Measurements from ENCODE around the gene RGS3.

Gene RGS3

DNA sequence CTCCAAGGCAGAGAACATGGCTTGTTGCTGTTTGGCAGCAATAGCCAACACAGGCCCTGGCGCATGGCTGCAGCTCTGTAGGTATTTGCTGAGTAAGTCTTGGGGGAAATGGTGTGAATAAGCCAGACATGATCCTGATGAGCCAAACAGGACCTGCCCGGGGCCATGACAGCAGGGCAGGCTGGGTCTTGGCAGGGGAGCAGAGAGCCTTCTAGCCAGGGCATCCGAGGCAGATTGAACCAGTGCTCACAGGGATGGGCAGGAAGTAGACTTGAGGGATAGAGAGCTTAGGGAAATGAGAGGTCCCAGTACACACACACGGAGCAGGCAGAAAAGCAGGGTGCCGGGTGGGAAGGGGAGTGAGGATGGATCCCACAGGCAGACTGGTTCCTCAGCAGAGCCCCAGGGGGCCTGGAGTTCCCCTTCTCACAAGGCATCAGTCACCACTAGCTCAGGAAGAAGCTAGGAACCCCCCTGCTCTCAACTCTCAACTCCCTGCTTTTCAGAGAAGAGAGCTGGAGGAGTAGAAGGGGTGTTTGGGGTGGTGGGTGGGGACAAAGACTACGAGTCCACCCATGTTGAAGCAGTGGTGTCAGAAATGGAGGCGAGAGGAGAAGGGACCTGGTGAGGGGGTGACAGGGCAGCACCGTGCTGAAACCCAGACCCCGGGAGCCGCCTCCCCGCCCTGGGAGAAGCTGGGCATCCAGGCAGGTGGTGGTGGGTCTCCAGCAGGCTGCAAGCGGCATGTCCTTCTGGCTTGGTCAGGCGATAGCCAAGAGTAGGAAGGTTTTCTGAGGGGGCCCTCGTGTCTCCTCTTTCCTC, 111.1 kb downstream of the RGS3 start:
- no peak for DNase-seq

GRCh38 chr9:113577525-113578261, 114.2 kb downstream of the RGS3 start:
- DNase-seq: no peak

DNA sequence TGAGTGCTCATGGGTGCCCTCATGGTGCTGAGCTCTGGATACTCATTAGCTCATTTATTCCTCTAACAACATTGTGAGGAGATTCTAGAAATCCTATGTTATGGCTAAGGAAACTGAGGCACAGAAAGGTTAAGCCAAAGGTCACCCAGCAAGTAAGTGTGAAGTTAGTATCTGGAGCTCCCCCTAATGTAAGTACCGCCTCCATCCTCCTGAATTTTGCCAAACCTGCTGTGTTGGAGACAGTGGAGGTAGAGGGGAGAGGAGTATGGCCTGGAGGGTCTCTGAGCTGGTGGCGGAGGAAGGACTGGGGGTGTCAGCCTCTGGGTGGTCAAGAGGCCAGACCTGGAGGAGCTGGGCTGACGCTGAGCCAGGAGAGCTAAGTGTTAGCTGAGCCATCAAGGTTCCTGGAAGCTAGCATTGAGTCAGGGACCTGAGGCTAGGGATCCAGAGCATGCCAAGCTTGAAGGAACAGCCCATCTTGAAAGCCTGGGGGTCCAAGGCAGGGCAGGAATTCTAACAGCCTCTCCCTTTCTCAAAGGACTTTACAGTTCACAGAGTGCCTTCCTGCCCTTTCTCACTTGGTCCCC, 114.8 kb downstream of the RGS3 start:
- no peak for DNase-seq

DNA sequence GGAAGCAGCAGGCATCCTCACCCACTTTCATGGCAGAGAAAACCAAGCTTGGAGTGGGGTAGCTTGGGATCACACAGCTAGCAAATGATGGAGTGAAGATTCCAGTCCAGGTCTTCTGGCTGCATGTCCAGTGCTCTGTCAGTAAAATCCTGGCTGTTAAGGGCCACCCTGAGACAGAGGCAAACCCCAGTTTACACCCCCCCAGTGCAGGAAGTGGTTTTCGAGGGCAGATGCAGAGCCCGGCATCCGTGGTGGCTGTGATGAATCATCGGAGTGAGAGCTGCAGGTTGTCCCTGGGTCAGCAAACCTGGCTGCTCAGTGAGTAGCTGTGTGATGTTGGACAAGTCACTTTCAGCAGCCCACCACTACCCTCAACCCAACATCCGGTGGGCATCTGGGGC, 115.4 kb downstream of the RGS3 start:
- DNase-seq: peak; percentile 35

DNA sequence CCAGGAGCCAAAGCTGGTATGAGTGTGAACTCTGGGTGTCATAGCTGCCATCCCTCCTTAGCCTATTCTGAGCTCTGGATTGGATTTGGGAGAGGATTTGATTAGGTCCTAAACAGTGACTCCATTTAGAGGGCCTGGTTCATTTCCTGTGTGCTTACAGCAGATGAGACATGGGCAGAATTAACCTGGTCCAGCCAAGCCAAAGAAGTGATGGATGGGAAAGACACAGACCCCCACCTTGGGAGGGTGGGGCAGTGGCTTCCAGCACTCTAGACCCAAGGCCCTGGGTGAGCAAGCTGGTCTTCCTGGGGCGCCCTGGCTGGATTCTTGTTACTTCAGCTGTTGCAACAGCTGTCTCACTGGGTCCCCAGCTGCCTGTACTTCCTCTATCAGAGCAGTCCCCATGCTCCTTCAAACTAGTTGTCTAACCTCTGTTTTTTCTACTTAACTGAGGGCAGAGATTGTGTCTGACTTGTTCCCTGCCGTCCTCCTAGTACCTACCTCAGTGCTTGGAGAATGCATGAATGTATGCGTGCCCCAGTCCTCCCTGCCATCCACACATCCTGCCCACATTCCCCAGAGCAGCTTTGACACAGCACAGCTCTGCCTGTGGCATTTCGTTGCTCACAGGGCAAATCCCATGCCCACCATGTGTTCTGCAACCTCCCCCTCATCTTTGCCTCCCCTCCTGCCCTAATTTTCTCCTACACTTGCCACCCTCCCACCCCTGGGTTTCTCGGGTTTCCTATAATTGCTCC, 115.9 kb downstream of the RGS3 start:
- no peak for DNase-seq

GRCh38 chr9:113580041-113580953, 116.8 kb downstream of the RGS3 start:
- no peak for DNase-seq

GRCh38 chr9:113580954-113581311, 117.4 kb downstream of the RGS3 start:
- DNase-seq: no peak

GRCh38 chr9:113581865-113582697, 118.6 kb downstream of the RGS3 start:
- no peak for DNase-seq

GRCh38 chr9:113582698-113583200, 119.2 kb downstream of the RGS3 start:
- DNase-seq: no peak

DNA sequence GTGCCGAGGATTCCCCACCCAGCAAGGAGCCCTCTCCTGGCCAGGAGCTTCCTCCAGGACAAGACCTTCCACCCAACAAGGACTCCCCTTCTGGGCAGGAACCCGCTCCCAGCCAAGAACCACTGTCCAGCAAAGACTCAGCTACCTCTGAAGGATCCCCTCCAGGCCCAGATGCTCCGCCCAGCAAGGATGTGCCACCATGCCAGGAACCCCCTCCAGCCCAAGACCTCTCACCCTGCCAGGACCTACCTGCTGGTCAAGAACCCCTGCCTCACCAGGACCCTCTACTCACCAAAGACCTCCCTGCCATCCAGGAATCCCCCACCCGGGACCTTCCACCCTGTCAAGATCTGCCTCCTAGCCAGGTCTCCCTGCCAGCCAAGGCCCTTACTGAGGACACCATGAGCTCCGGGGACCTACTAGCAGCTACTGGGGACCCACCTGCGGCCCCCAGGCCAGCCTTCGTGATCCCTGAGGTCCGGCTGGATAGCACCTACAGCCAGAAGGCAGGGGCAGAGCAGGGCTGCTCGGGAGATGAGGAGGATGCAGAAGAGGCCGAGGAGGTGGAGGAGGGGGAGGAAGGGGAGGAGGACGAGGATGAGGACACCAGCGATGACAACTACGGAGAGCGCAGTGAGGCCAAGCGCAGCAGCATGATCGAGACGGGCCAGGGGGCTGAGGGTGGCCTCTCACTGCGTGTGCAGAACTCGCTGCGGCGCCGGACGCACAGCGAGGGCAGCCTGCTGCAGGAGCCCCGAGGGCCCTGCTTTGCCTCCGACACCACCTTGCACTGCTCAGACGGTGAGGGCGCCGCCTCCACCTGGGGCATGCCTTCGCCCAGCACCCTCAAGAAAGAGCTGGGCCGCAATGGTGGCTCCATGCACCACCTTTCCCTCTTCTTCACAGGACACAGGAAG, 120.2 kb downstream of the RGS3 start:
- no peak for DNase-seq

DNA sequence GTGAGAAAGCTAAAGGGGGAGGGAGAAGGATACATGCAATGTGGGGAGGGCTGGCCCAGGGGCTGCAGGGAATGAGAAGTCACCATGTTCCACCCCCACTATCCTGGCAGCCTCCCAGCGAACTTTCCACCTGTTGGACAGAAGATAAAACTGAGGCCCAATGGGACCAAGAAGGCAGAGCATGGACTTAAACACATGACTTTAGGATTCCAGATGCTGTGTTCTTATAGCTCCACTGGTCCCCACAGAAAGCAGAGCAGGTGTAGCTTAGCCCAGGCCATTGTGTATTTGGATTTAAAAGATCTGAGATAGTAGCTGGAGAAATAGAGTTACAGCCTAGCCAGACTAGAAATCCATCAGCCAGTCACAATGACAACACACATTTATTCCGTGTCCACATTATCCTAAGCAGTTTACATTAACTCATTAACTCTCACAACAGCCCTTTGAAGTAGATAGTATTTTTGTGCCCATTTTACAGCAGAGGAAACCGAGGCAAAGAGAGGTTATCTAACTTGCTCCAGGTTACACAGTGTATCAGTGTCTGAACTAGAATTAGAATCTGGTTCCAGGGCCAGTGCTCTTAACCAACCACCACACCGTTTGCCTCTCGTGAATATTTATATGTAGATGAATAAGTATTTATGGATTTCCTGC, 121.0 kb downstream of the RGS3 start:
- no peak for DNase-seq

DNA sequence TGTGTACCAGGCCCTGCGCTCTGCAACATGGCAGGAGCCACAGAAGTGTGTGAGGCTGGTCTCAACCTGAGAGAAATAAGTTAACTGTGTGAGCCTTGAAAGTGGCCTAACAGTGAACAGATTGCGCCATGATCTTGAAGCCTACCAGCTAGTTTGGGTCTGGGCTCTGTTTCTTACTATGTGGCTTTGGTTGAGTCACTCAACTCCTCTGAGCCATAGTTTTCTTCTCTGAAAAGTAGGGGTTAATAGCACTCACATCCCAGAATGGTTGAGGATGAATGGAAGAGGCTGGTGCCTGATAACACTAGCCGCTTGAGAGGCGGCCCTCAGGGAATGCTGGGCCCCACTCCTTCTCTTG, 121.5 kb downstream of the RGS3 start:
- DNase-seq: no peak

GRCh38 chr9:113585555-113585954, 122.0 kb downstream of the RGS3 start:
- no peak for DNase-seq

DNA sequence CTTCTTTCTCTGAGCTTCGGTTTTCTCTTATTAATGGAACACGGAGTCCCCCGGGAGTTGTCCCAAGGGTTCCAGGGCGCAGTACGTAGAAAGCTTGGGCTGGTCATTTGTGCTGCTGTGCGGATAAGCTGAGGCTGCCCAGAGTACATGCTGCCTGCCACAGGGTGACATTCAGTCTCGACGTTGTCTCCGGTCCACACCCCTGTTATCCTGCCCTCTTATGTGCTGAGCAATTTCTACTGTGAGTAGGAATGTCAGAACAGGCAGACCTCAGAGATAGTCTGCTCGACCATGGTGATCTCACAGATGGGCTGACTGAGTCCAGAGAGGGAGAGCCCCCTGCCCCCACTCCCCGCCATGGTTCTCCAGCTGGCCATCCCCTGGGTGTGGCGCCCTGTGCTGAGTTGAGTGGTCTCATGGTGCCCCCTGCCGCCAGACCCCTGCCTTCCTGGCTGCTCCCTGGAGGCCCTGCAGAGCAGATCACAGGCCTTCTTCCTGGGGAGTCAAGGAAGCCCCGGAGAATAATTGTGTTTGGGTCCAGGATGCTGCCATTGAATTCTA, 124.0 kb downstream of the RGS3 start:
- no peak for DNase-seq

GRCh38 chr9:113588242-113588810, 124.8 kb downstream of the RGS3 start:
- DNase-seq: no peak

DNA sequence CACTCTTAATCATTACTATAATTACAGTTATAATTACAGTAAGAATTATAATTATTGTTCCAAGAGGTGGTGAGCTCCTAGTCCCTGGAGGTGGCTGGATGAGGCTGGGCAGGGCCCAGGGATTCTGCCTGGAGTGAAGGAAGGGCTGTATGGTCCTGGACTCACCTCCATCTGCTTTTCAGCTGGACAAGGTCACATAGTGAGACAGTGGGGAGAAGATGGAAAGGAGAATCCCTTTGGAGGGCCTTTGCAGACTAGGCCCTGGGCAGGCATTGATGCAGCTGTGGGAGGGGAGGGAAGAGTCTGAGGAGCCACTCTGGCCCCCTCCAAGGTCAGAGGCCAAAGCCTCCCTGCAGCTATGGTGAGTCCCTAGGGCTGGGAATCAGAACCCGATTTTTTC, 125.4 kb downstream of the RGS3 start:
- DNase-seq: no peak

DNA sequence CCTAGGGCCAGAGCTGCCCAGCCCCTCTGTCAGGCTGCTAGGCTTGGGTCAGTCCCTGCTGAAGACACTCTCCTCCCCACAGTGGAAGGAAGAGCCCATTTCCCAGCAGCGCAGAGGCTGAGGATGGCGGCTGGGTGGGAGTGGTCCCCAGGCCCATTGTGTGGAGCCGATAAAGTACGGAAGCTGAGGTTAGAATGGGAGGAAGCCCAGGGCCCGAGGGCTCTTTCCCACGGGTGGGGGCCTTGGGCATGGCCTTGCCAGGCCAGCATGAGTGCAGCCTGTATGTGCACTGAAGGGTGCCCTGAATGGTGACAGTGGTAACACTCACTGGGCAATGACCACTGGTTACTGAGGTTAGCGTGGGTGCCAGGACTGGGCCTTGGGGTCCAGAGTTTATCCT, 125.9 kb downstream of the RGS3 start:
- no peak for DNase-seq

DNA sequence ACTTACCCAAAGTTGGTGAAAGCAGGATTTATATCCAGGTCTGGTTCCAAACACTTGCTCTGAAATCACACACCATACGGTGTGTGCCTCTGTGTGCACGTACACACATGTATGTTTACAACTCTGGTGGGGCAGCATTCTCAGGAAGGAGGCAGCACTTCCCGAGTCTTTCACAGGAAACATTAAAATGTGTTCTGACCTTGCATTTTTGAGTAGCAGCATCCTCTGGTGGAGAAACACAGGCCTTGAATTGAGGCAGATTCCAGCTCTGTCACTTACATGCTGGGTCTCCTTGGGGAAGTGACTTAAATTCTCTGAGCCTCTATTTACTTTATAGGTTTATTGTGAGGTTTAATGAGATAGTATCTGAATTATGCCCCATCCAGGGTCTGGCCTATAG, 126.4 kb downstream of the RGS3 start:
- DNase-seq: no peak

GRCh38 chr9:113590389-113590788, 126.9 kb downstream of the RGS3 start:
- DNase-seq: no peak

Data from DMS153 (cell line).